Suprapubic skin (tissue), 4 donors: Measurements from ENCODE around the gene STEAP4. TPM values are rescaled to one million over a fixed set of nuclear protein-coding genes. Genes with fewer than 3 reads are reported as not detected.

Source experiments
- DNase-seq, 2 donors: peaks; one replicate each; pipeline ENCODE4 v3.0.0-alpha.2; 2019; ENCODE audit warnings: low spot score in 2 of 2
- H3K27ac ChIP-seq: fragments of 200-600 bp; sonication (generic); one replicate; pipeline ENCODE4 v1.5.1; 2019
- H3K27me3 ChIP-seq: fragments of 200-600 bp; sonication (generic); one replicate; pipeline ENCODE4 v1.5.1; 2019
- H3K36me3 ChIP-seq: fragments of 200-600 bp; sonication (generic); one replicate; pipeline ENCODE4 v1.5.1; 2019
- H3K4me1 ChIP-seq: fragments of 200-600 bp; sonication (generic); one replicate; pipeline ENCODE4 v1.5.1; 2019
- H3K4me3 ChIP-seq: fragments of 200-600 bp; sonication (generic); one replicate; pipeline ENCODE4 v1.5.1; 2019; ENCODE audit warnings: mild to moderate bottlenecking
- H3K9me3 ChIP-seq: fragments of 200-600 bp; sonication (generic); one replicate; pipeline ENCODE4 v1.5.1; 2019
- CTCF ChIP-seq, 2 donors: fragments of 200-600 bp in 1 of 2; fragments of 450-650 bp in 1 of 2; sonication (generic) in 1 of 2; IDR thresholded peaks; one replicate each; pipeline ENCODE4 v1.5.1; 2016 to 2019; ENCODE audit warnings: antibody characterized with exemption in 2 of 2, mild to moderate bottlenecking in 1 of 2, moderate library complexity in 1 of 2
- EP300 ChIP-seq: sonication (generic); formaldehyde crosslinking; IDR thresholded peaks from one replicate; pipeline ENCODE4 v1.6.1; 2017; ENCODE audit warnings: antibody characterized with exemption
- POLR2A ChIP-seq, 2 donors: fragments of 450-650 bp; IDR thresholded peaks; one replicate each; pipeline ENCODE4 v1.6.1; 2017; ENCODE audit warnings: antibody characterized with exemption in 2 of 2, mild to moderate bottlenecking in 2 of 2, moderate library complexity in 2 of 2
- POLR2AphosphoS5 ChIP-seq, 3 donors: sonication (generic); formaldehyde crosslinking; IDR thresholded peaks; one replicate each; pipeline ENCODE4 v1.6.1; 2017; ENCODE audit warnings: antibody characterized with exemption in 3 of 3
- WGBS: methylation state at CpG from one replicate; pipeline ENCODE4 v1.1.5; 2018; 5-methylcytosine and 5-hydroxymethylcytosine counted together
- total RNA-seq, 4 donors: library from RNA; depleted of rRNA; stranded (reverse); fragments of >200 nt; gene quantifications; one replicate each; pipeline ENCODE4 v1.1.0, GENCODE V29; 2016

The STEAP4 gene
- total RNA-seq, 4 donors from 2014 or later = 19.3 to 33.0 (median 24.2) TPM

GRCh38 chr7:88223265-88223664 lies 83.4 kb downstream of the STEAP4 start:
- peaks cover 11% of the 10 kb centered on the region for H3K4me1 ChIP-seq
- H3K27me3 ChIP-seq = no peaks in the 10 kb centered on the region
- H3K27ac ChIP-seq = no peak overlapping the region
- H3K4me3 ChIP-seq = no peak overlapping the region
- TF ChIP-seq POLR2AphosphoS5 (IDR thresholded peaks at IDR 0.05) = no peak
- no peak for TF ChIP-seq EP300
- no peak for TF ChIP-seq CTCF (IDR thresholded peaks at IDR 0.05)
- no peak for TF ChIP-seq POLR2A (IDR thresholded peaks at IDR 0.05)
- 92% methylated on average over 2 of the region's 2 CpGs for WGBS
- no peak for DNase-seq
- H3K9me3 ChIP-seq = no peaks in the 10 kb centered on the region
- no peaks in the 10 kb centered on the region for H3K36me3 ChIP-seq

Other genes with a start within 250 kb of the STEAP4 start
- 10 to 100 TPM; 36.7 to 50.6 (median 42.2) TPM for gene SRI, start 86.9 kb downstream of the STEAP4 start, total RNA-seq